ENCODE measurements around the gene TDRD1.

TDRD1 gene

GRCh38 chr10:114163062-114163461 lies 16.1 kb upstream of the TDRD1 start:
- H3K36me3 ChIP-seq, result peaks cover 27% of the 10 kb centered on the region
- TF ChIP-seq, protein P1, sequence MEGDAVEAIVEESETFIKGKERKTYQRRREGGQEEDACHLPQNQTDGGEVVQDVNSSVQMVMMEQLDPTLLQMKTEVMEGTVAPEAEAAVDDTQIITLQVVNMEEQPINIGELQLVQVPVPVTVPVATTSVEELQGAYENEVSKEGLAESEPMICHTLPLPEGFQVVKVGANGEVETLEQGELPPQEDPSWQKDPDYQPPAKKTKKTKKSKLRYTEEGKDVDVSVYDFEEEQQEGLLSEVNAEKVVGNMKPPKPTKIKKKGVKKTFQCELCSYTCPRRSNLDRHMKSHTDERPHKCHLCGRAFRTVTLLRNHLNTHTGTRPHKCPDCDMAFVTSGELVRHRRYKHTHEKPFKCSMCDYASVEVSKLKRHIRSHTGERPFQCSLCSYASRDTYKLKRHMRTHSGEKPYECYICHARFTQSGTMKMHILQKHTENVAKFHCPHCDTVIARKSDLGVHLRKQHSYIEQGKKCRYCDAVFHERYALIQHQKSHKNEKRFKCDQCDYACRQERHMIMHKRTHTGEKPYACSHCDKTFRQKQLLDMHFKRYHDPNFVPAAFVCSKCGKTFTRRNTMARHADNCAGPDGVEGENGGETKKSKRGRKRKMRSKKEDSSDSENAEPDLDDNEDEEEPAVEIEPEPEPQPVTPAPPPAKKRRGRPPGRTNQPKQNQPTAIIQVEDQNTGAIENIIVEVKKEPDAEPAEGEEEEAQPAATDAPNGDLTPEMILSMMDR (IDR thresholded peaks at IDR 0.05), result no peak
- H3K27ac ChIP-seq, result no peak overlapping the region
- no peak overlapping the region for H3K4me3 ChIP-seq (ENCODE audit: low read depth in 1 of 2, low read length in 1 of 2)
- no peaks in the 10 kb centered on the region for H3K9me3 ChIP-seq
- H3K27me3 ChIP-seq, result no peaks in the 10 kb centered on the region
- H3K4me1 ChIP-seq (ENCODE audit: control insufficient read depth in 1 of 2, insufficient read depth in 1 of 2, low read depth in 1 of 2, low read length in 1 of 2), result no peaks in the 10 kb centered on the region

DNA sequence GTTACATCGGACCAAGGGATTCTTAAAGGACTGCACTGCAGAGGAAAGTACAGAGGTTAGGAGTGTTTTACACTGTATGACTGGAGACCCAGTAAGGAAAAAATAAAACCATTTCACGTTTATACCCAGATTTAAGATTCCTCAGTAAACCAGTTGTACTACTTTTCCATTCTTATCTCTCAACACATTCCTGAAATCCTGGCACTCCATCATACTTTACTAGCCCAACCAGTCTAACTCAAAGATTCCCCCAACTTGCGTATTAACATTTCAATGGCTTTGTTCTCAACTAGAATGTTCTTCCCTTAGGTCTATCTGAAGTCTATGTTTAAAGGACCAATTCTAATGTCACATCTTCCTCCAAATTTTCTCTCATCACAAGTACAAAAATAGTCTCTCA lies 13.1 kb upstream of the TDRD1 start:
- no peaks in the 10 kb centered on the region for H3K27me3 ChIP-seq
- H3K4me1 ChIP-seq (ENCODE audit: control insufficient read depth in 1 of 2, insufficient read depth in 1 of 2, low read depth in 1 of 2, low read length in 1 of 2), result no peaks in the 10 kb centered on the region
- TF ChIP-seq, protein P1 (IDR thresholded peaks at IDR 0.05), result no peak
- no peak overlapping the region for H3K4me3 ChIP-seq (ENCODE audit: low read depth in 1 of 2, low read length in 1 of 2)
- peaks cover 24% of the 10 kb centered on the region for H3K36me3 ChIP-seq
- no peaks in the 10 kb centered on the region for H3K9me3 ChIP-seq
- no peak overlapping the region for H3K27ac ChIP-seq

GRCh38 chr10:114166494-114166893 lies 12.7 kb upstream of the TDRD1 start:
- Histone ChIP-seq H3K27me3 (no peaks in the 10 kb centered on the region), H3K9me3 (no peaks in the 10 kb centered on the region), H3K4me1 (ENCODE audit: control insufficient read depth in 1 of 2, insufficient read depth in 1 of 2, low read depth in 1 of 2, low read length in 1 of 2) (no peaks in the 10 kb centered on the region), H3K36me3 (peaks cover 20% of the 10 kb centered on the region), H3K4me3 (ENCODE audit: low read depth in 1 of 2, low read length in 1 of 2) (no peak overlapping the region), H3K27ac (no peak overlapping the region)
- TF ChIP-seq, protein P1 (IDR thresholded peaks at IDR 0.05), result no peak

DNA sequence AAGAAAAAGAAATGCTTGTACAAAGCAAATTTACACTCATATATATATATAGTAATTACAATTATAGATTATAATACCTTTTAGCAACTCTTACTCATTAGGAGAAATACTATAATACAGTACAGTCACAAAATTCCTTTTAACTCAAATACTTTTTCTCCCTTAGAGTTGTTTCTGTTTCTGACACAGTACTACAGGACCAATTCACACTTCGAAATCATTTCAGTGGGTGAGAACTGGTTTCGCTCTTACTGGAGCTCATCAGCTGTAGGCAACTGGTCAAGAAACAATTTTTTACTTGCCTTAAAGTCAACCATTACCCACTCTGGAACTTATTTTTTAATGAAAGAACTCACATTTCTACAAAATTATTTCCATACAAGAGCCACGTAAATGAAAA lies 11.2 kb upstream of the TDRD1 start:
- Histone ChIP-seq H3K27ac (no peak overlapping the region), H3K27me3 (no peaks in the 10 kb centered on the region), H3K4me3 (ENCODE audit: low read depth in 1 of 2, low read length in 1 of 2) (no peak overlapping the region), H3K9me3 (no peaks in the 10 kb centered on the region), H3K4me1 (ENCODE audit: control insufficient read depth in 1 of 2, insufficient read depth in 1 of 2, low read depth in 1 of 2, low read length in 1 of 2) (peaks cover 9 to 10% of the 10 kb centered on the region in 2 experiments), H3K36me3 (peaks cover 5% of the 10 kb centered on the region)
- TF ChIP-seq, protein P1 (IDR thresholded peaks at IDR 0.05), result no peak

DNA sequence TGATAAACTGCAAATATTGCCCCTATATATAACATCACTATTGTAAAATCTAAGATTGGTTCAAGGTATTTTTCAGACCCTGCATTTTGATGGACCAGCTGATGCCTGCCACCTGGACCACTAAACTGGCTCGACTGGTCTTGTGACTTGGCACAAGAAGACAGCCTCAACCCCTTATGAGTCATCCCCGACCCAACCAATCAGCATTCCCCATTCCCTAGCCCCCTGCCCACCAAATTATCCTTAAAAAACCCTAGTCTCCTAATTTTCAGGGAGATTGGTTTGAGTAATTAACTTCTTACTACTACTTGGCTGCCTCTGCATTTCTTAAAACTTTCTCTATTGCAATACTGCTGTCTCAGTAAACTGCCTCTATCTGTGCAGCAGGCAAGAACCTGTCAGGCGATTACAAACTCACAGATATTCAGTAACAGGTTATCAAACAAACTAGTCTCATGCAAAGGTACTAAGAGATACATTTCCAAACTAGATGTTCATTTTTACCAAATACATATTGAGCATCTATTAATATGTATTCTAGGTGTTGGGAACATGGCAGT lies 10.6 kb upstream of the TDRD1 start:
- TF ChIP-seq, protein P1 (IDR thresholded peaks at IDR 0.05), result no peak
- no peaks in the 10 kb centered on the region for H3K9me3 ChIP-seq
- H3K4me1 ChIP-seq (ENCODE audit: control insufficient read depth in 1 of 2, insufficient read depth in 1 of 2, low read depth in 1 of 2, low read length in 1 of 2), result peaks cover 15% of the 10 kb centered on the region in 2 experiments
- H3K27me3 ChIP-seq, result no peaks in the 10 kb centered on the region
- H3K27ac ChIP-seq, result no peak overlapping the region
- no peak overlapping the region for H3K4me3 ChIP-seq (ENCODE audit: low read depth in 1 of 2, low read length in 1 of 2)
- H3K36me3 ChIP-seq, result peaks cover 3% of the 10 kb centered on the region

All from neutrophil (primary cell).